ENCODE results near the gene SUMO2. TPM values are rescaled to one million over a fixed set of nuclear protein-coding genes. Genes with fewer than 3 reads are reported as not detected.
"Not testable (repeated sequence)": the region's sequence is repeated elsewhere in the genome, so short reads cannot be mapped to it uniquely, and the experiment has no call there.

SUMO2 gene
- total RNA-seq, 1 experiment from 2014 or later, result 616 TPM

DNA sequence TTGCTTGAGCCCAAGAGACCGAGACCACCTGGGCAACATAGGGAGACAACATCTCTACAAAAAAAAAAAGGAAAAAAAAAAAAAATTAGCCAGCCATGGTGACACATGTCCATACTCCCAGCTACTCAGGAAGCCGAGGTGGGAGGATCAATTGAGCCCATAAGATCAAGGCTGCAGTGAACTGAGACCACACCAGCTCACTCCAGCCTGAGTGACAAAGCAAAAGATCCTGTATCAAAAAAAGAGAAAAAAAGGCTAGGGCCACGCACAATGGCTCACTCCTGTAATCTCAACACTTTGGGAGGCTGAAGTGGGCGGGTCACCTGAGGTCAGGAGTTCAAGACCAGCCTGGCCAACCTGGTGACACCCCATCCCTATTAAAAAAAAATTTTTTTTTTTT, 13.8 kb downstream of the SUMO2 start:
- CTCF ChIA-PET, result interaction anchor here (0.7 kb wide), 1 partner anchor 114 kb away, joined by 6 read pairs; no protein-coding TSS in a partner anchor
- no peaks in the 10 kb centered on the region for H3K9me3 ChIP-seq (ENCODE audit: control insufficient read depth, insufficient read depth, low read depth, low read length)
- ATAC-seq, result no peak
- DNase-seq (ENCODE audit: low read depth, low spot score), result no peak
- peaks cover 11% of the 10 kb centered on the region; the same call in 1 of the 2 replicates for H3K36me3 ChIP-seq (ENCODE audit: control insufficient read depth, insufficient read depth, low read length)
- in situ Hi-C loops (cut with HindIII; ENCODE audit: low pct_unique_long_range_greater_than_20kb, low sequenced_read_pairs), result no loop called here
- H3K27me3 ChIP-seq (ENCODE audit: control insufficient read depth, insufficient read depth, low read length), result no peaks in the 10 kb centered on the region
- intact Hi-C loops (cut with micrococcal nuclease; ENCODE audit: unreplicated experiment), result no loop called here
- H3K4me3 ChIP-seq (ENCODE audit: low read depth in 2 of 2, low read length in 2 of 2), result no peak overlapping the region
- no peak overlapping the region for H3K27ac ChIP-seq (ENCODE audit: low read length)
- TF ChIP-seq TCF7L2 (IDR thresholded peaks at IDR 0.05; ENCODE audit: low read depth, low read length) (no peak), CTCF (IDR thresholded peaks at IDR 0.05) (no peak), POLR2AphosphoS5 (IDR thresholded peaks at IDR 0.05; ENCODE audit: low read depth, low read length) (no peak), SIN3A (IDR thresholded peaks at IDR 0.05; ENCODE audit: borderline replicate concordance, insufficient read depth, low read depth, low read length) (no peak)
- TF ChIP-seq, protein P1, sequence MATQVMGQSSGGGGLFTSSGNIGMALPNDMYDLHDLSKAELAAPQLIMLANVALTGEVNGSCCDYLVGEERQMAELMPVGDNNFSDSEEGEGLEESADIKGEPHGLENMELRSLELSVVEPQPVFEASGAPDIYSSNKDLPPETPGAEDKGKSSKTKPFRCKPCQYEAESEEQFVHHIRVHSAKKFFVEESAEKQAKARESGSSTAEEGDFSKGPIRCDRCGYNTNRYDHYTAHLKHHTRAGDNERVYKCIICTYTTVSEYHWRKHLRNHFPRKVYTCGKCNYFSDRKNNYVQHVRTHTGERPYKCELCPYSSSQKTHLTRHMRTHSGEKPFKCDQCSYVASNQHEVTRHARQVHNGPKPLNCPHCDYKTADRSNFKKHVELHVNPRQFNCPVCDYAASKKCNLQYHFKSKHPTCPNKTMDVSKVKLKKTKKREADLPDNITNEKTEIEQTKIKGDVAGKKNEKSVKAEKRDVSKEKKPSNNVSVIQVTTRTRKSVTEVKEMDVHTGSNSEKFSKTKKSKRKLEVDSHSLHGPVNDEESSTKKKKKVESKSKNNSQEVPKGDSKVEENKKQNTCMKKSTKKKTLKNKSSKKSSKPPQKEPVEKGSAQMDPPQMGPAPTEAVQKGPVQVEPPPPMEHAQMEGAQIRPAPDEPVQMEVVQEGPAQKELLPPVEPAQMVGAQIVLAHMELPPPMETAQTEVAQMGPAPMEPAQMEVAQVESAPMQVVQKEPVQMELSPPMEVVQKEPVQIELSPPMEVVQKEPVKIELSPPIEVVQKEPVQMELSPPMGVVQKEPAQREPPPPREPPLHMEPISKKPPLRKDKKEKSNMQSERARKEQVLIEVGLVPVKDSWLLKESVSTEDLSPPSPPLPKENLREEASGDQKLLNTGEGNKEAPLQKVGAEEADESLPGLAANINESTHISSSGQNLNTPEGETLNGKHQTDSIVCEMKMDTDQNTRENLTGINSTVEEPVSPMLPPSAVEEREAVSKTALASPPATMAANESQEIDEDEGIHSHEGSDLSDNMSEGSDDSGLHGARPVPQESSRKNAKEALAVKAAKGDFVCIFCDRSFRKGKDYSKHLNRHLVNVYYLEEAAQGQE (IDR thresholded peaks at IDR 0.05; ENCODE audit: insufficient read depth in 1 of 2, low read depth in 2 of 2, low read length in 1 of 2), result no peak
- no TSS peak for BruUV-seq (replicated peaks)
- H3K4me1 ChIP-seq (ENCODE audit: control insufficient read depth, insufficient read depth, low read length), result no peaks in the 10 kb centered on the region
- POLR2A ChIA-PET, result no interaction called here

DNA sequence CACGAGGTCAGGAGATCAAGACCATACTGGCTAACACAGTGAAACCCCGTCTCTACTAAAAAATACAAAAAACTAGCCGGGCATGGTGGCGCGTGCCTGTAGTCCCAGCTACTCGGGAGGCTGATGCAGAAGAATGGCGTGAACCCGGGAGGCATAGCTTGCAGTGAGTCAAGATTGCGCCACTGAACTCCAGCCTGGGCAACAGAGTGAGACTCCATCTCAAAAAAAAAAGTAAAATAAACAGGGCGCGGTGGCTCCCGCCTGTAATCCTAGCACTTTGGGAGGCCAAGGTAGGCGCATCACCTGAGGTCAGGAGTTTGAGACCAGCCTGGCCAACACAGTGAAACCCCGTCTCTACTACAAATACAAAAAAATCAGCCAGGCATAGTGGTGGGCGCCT, 18.2 kb downstream of the SUMO2 start:
- ATAC-seq; H3K9me3 ChIP-seq (ENCODE audit: control insufficient read depth, insufficient read depth, low read depth, low read length); intact Hi-C loops (cut with micrococcal nuclease; ENCODE audit: unreplicated experiment); H3K27ac ChIP-seq (ENCODE audit: low read length); H3K27me3 ChIP-seq (ENCODE audit: control insufficient read depth, insufficient read depth, low read length); H3K4me3 ChIP-seq (ENCODE audit: low read depth in 2 of 2, low read length in 2 of 2); BruUV-seq (replicated peaks); H3K36me3 ChIP-seq (ENCODE audit: control insufficient read depth, insufficient read depth, low read length); H3K4me1 ChIP-seq (ENCODE audit: control insufficient read depth, insufficient read depth, low read length); DNase-seq (ENCODE audit: low read depth, low spot score); in situ Hi-C loops (cut with HindIII; ENCODE audit: low pct_unique_long_range_greater_than_20kb, low sequenced_read_pairs): not testable (repeated sequence)
- POLR2A ChIA-PET, result interaction anchor here (0.6 kb wide), 1 partner anchor 19 kb away, joined by 4 read pairs; no protein-coding TSS in a partner anchor
- CTCF ChIA-PET, result interaction anchor here (0.7 kb wide), 1 partner anchor 325 kb away, joined by 9 read pairs; no protein-coding TSS in a partner anchor

GRCh38 chr17:75163074-75163473, 19.7 kb downstream of the SUMO2 start:
- no peak overlapping the region for H3K27ac ChIP-seq (ENCODE audit: low read length)
- H3K36me3 ChIP-seq (ENCODE audit: control insufficient read depth, insufficient read depth, low read length), result peaks cover 5% of the 10 kb centered on the region; the same call in 1 of the 2 replicates
- intact Hi-C loops (cut with micrococcal nuclease; ENCODE audit: unreplicated experiment), result no loop called here
- TF ChIP-seq SIN3A (IDR thresholded peaks at IDR 0.05; ENCODE audit: borderline replicate concordance, insufficient read depth, low read depth, low read length) (no peak), CTCF (IDR thresholded peaks at IDR 0.05) (no peak), TCF7L2 (IDR thresholded peaks at IDR 0.05; ENCODE audit: low read depth, low read length) (no peak), POLR2AphosphoS5 (IDR thresholded peaks at IDR 0.05; ENCODE audit: low read depth, low read length) (no peak)
- TF ChIP-seq, protein P1 (IDR thresholded peaks at IDR 0.05; ENCODE audit: insufficient read depth in 1 of 2, low read depth in 2 of 2, low read length in 1 of 2), result no peak
- no peak for DNase-seq (ENCODE audit: low read depth, low spot score)
- no peak for ATAC-seq
- no peaks in the 10 kb centered on the region for H3K9me3 ChIP-seq (ENCODE audit: control insufficient read depth, insufficient read depth, low read depth, low read length)
- no TSS peak for BruUV-seq (replicated peaks)
- in situ Hi-C loops (cut with HindIII; ENCODE audit: low pct_unique_long_range_greater_than_20kb, low sequenced_read_pairs), result no loop called here
- no peak overlapping the region for H3K4me3 ChIP-seq (ENCODE audit: low read depth in 2 of 2, low read length in 2 of 2)
- CTCF ChIA-PET, result no interaction called here
- POLR2A ChIA-PET, result no interaction called here
- peaks cover 22% of the 10 kb centered on the region for H3K4me1 ChIP-seq (ENCODE audit: control insufficient read depth, insufficient read depth, low read length)
- H3K27me3 ChIP-seq (ENCODE audit: control insufficient read depth, insufficient read depth, low read length), result no peaks in the 10 kb centered on the region
